ENCODE measurements around the gene RASSF7. TPM values are rescaled to one million over a fixed set of nuclear protein-coding genes. Genes with fewer than 3 reads are reported as not detected.

Gene RASSF7
- total and polyA plus RNA-seq, 10 of the 15 experiments (the other 5 are each of a cell fraction or from before 2014, with no cell fraction given) = 0.39 to 29.7 (median 13.2) TPM

DNA sequence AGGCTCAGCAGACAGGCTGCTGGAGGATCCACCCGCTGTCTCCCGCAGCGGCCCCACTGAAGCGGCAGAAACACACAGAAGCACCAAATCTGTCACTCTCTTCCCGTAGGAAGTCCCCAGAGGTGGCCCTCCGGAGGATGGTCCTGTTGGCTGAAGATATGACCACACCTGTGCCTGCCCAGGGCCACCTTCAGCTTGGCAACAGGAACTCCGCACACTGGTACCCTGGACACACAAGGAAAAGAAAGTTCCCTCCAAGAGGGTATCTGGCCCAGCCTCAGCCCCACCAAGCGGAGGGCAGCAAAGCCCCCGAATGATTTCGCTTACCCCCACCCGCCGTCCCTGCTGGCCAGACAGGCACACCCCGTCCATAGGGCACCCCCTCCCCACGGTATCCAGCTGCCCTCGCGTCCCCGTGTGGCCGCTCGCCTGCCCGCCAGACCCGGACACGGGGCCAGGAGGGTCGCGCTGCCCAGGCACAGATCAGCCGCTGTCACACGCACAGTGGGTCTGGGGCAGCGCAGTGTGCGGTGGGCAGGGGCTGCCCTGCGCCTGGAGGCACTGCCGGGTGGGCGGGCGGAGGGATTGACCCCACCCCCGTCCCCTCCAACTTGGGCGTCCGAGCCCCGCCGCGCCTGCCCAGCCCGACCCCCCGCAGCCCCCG, 7.0 kb downstream of the RASSF7 start:
- peak overlapping the region; percentile 86 for H3K4me2 ChIP-seq (ENCODE audit: control insufficient read depth, insufficient read depth)
- peaks cover 27% of the 10 kb centered on the region for H3K79me2 ChIP-seq (ENCODE audit: control insufficient read depth, insufficient read depth, low read length)
- BruUV-seq (replicated peaks) = no TSS peak
- 37% methylated on average over 30 of the region's 41 CpGs for WGBS (ENCODE audit: insufficient coverage, insufficient replicate concordance, low lambda C conversion rate, missing lambda C conversion rate)
- ATAC-seq = no peak
- no peak overlapping the region; the same call in 1 of the 2 replicates for H2AFZ ChIP-seq (ENCODE audit: control insufficient read depth, low read depth, low read length)
- ChIA-PET CTCF (no interaction called here), RAD21 (ENCODE audit: unreplicated experiment) (interaction anchor here (0.9 to 1.4 kb wide), 2 partner anchors 13 to 155 kb away, joined by 3 to 5 read pairs; no protein-coding TSS in a partner anchor), POLR2A (interaction anchor here (0.6 to 1.3 kb wide), 6 partner anchors 8 to 159 kb away, joined by 3 to 9 read pairs (median 6); partner anchors contain the start of gene LMNTD2), SMC1A (ENCODE audit: uncharacterized antibody, unreplicated experiment) (no interaction called here)
- H4K20me1 ChIP-seq (ENCODE audit: control insufficient read depth, insufficient read depth) = no peaks in the 10 kb centered on the region
- intact Hi-C loops (cut with micrococcal nuclease; ENCODE audit: unreplicated experiment) = no loop called here
- TF ChIP-seq ATF7 (IDR thresholded peaks at IDR 0.05; ENCODE audit: low read depth) (no peak), BACH1 (IDR thresholded peaks at IDR 0.05; ENCODE audit: borderline replicate concordance) (no peak), MYC (IDR thresholded peaks at IDR 0.05; ENCODE audit: insufficient read depth, insufficient read length, insufficient replicate concordance, low read length, severe bottlenecking) (no peak), NRF1 (conservative IDR thresholded peaks at IDR 0.05; ENCODE audit: low read depth, low read length) (no peak), SIX5 (IDR thresholded peaks at IDR 0.05; ENCODE audit: low read depth, low read length, severe bottlenecking) (no peak), PAX5 (IDR thresholded peaks at IDR 0.05; ENCODE audit: borderline replicate concordance, low read depth, low read length) (no peak), CEBPB (IDR thresholded peaks at IDR 0.05; ENCODE audit: borderline replicate concordance in 1 of 2, low read depth in 2 of 2, low read length in 2 of 2) (no peak), FOXM1 (IDR thresholded peaks at IDR 0.05; ENCODE audit: low read depth, low read length) (no peak), MLLT1 (IDR thresholded peaks at IDR 0.05) (peak; percentile 99), HDAC2 (IDR thresholded peaks at IDR 0.05) (no peak)
- TF ChIP-seq, protein P1, sequence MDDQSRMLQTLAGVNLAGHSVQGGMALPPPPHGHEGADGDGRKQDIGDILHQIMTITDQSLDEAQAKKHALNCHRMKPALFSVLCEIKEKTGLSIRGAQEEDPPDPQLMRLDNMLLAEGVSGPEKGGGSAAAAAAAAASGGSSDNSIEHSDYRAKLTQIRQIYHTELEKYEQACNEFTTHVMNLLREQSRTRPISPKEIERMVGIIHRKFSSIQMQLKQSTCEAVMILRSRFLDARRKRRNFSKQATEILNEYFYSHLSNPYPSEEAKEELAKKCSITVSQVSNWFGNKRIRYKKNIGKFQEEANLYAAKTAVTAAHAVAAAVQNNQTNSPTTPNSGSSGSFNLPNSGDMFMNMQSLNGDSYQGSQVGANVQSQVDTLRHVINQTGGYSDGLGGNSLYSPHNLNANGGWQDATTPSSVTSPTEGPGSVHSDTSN (IDR thresholded peaks at IDR 0.05; ENCODE audit: insufficient replicate concordance, low read depth, low read length) = no peak
- TF ChIP-seq, protein P2, sequence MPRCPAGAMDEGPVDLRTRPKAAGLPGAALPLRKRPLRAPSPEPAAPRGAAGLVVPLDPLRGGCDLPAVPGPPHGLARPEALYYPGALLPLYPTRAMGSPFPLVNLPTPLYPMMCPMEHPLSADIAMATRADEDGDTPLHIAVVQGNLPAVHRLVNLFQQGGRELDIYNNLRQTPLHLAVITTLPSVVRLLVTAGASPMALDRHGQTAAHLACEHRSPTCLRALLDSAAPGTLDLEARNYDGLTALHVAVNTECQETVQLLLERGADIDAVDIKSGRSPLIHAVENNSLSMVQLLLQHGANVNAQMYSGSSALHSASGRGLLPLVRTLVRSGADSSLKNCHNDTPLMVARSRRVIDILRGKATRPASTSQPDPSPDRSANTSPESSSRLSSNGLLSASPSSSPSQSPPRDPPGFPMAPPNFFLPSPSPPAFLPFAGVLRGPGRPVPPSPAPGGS (IDR thresholded peaks at IDR 0.05; ENCODE audit: borderline replicate concordance, insufficient read depth, low read depth, low read length, poor library complexity, severe bottlenecking) = no peak
- TF ChIP-seq, protein P3, sequence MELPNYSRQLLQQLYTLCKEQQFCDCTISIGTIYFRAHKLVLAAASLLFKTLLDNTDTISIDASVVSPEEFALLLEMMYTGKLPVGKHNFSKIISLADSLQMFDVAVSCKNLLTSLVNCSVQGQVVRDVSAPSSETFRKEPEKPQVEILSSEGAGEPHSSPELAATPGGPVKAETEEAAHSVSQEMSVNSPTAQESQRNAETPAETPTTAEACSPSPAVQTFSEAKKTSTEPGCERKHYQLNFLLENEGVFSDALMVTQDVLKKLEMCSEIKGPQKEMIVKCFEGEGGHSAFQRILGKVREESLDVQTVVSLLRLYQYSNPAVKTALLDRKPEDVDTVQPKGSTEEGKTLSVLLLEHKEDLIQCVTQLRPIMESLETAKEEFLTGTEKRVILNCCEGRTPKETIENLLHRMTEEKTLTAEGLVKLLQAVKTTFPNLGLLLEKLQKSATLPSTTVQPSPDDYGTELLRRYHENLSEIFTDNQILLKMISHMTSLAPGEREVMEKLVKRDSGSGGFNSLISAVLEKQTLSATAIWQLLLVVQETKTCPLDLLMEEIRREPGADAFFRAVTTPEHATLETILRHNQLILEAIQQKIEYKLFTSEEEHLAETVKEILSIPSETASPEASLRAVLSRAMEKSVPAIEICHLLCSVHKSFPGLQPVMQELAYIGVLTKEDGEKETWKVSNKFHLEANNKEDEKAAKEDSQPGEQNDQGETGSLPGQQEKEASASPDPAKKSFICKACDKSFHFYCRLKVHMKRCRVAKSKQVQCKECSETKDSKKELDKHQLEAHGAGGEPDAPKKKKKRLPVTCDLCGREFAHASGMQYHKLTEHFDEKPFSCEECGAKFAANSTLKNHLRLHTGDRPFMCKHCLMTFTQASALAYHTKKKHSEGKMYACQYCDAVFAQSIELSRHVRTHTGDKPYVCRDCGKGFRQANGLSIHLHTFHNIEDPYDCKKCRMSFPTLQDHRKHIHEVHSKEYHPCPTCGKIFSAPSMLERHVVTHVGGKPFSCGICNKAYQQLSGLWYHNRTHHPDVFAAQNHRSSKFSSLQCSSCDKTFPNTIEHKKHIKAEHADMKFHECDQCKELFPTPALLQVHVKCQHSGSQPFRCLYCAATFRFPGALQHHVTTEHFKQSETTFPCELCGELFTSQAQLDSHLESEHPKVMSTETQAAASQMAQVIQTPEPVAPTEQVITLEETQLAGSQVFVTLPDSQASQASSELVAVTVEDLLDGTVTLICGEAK (IDR thresholded peaks at IDR 0.05; ENCODE audit: borderline replicate concordance) = peak; percentile 71
- H3K27me3 ChIP-seq (replicated peaks in 1 of 2; ENCODE audit: control insufficient read depth in 2 of 2, insufficient read depth in 2 of 2, low read length in 1 of 2) = no peaks in the 10 kb centered on the region
- FAIRE-seq = no peak
- H3K9me3 ChIP-seq (replicated peaks; ENCODE audit: control insufficient read depth, insufficient read depth, low read length) = no peaks in the 10 kb centered on the region
- H3K4me3 ChIP-seq = peak overlapping the region; percentile 97
- DNase-seq (ENCODE audit: low read depth, low spot score) = no peak
- H3K36me3 ChIP-seq (ENCODE audit: control insufficient read depth in 2 of 2, insufficient read depth in 2 of 2, low read length in 1 of 2) = peaks cover 0 to 4% of the 10 kb centered on the region in 2 experiments; a peak in 2 of 4 replicates
- H3K27ac ChIP-seq (ENCODE audit: control insufficient read depth, insufficient read depth) = peak overlapping the region; percentile 44
- peaks cover 13% of the 10 kb centered on the region for H3K4me1 ChIP-seq (ENCODE audit: control insufficient read depth, insufficient read depth, low read length)
- peak overlapping the region; percentile 73 for H3K9ac ChIP-seq (ENCODE audit: control insufficient read depth, insufficient read depth, low read length)
- in situ Hi-C loops (cut with MboI) = no loop called here

All from GM12878 (cell line).